Measurements from ENCODE around the gene TOR4A. TPM values are rescaled to one million over a fixed set of nuclear protein-coding genes. Genes with fewer than 3 reads are reported as not detected.

The TOR4A gene
- total and polyA plus RNA-seq, 5 donors from 2014 or later: 2.6 to 6.1 (median 4.1) TPM

GRCh38 chr9:137309368-137310188, 32.1 kb downstream of the TOR4A start:
- Mint-ChIP-seq H3K36me3 (no peaks in the 10 kb centered on the region), H3K4me1 (peaks cover 0 to 16% (median 2%) of the 10 kb centered on the region in 4 donors), H3K4me3 (no peak overlapping the region), H3K27ac (no peak overlapping the region), H3K9me3 (no peaks in the 10 kb centered on the region), H3K27me3 (no peaks in the 10 kb centered on the region)
- DNase-seq (no peak), ATAC-seq (ENCODE audit: low read depth in 2 of 2) (no peak)
- H3K27ac ChIP-seq (ENCODE audit: insufficient read depth, low read length, poor library complexity, severe bottlenecking): no peak overlapping the region
- peaks cover 28% of the 10 kb centered on the region for H3K4me1 ChIP-seq (ENCODE audit: control insufficient read depth, insufficient read depth, low read length, poor library complexity, severe bottlenecking)
- no peaks in the 10 kb centered on the region for H3K9me3 ChIP-seq (ENCODE audit: control insufficient read depth in 2 of 2, low read length in 2 of 2)
- no peak overlapping the region for H3K4me3 ChIP-seq (ENCODE audit: low read depth, low read length)
- no peaks in the 10 kb centered on the region for H3K36me3 ChIP-seq (ENCODE audit: control insufficient read depth, insufficient read depth, low read length)
- H3K27me3 ChIP-seq (ENCODE audit: control insufficient read depth, insufficient read depth, low read length): no peaks in the 10 kb centered on the region

GRCh38 chr9:137310189-137311052, 32.9 kb downstream of the TOR4A start:
- Mint-ChIP-seq H3K4me3 (no peak overlapping the region), H3K36me3 (no peaks in the 10 kb centered on the region), H3K27ac (no peak overlapping the region), H3K27me3 (no peaks in the 10 kb centered on the region), H3K4me1 (peaks cover 0 to 9% (median 1%) of the 10 kb centered on the region in 4 donors), H3K9me3 (no peaks in the 10 kb centered on the region)
- Histone ChIP-seq H3K9me3 (ENCODE audit: control insufficient read depth in 2 of 2, low read length in 2 of 2) (no peaks in the 10 kb centered on the region), H3K4me1 (ENCODE audit: control insufficient read depth, insufficient read depth, low read length, poor library complexity, severe bottlenecking) (peaks cover 22% of the 10 kb centered on the region), H3K4me3 (ENCODE audit: low read depth, low read length) (no peak overlapping the region), H3K27me3 (ENCODE audit: control insufficient read depth, insufficient read depth, low read length) (no peaks in the 10 kb centered on the region), H3K36me3 (ENCODE audit: control insufficient read depth, insufficient read depth, low read length) (no peaks in the 10 kb centered on the region), H3K27ac (ENCODE audit: insufficient read depth, low read length, poor library complexity, severe bottlenecking) (no peak overlapping the region)
- no peak for DNase-seq
- ATAC-seq (ENCODE audit: low read depth in 2 of 2): no peak

GRCh38 chr9:137311171-137311985, 33.9 kb downstream of the TOR4A start:
- Histone ChIP-seq H3K27me3 (ENCODE audit: control insufficient read depth, insufficient read depth, low read length) (no peaks in the 10 kb centered on the region), H3K9me3 (ENCODE audit: control insufficient read depth in 2 of 2, low read length in 2 of 2) (no peaks in the 10 kb centered on the region), H3K27ac (ENCODE audit: insufficient read depth, low read length, poor library complexity, severe bottlenecking) (no peak overlapping the region), H3K4me3 (ENCODE audit: low read depth, low read length) (no peak overlapping the region), H3K4me1 (ENCODE audit: control insufficient read depth, insufficient read depth, low read length, poor library complexity, severe bottlenecking) (peaks cover 20% of the 10 kb centered on the region), H3K36me3 (ENCODE audit: control insufficient read depth, insufficient read depth, low read length) (no peaks in the 10 kb centered on the region)
- Mint-ChIP-seq H3K4me1 (peaks cover 0 to 6% (median 0%) of the 10 kb centered on the region in 4 donors), H3K27me3 (no peaks in the 10 kb centered on the region), H3K27ac (no peak overlapping the region), H3K9me3 (no peaks in the 10 kb centered on the region), H3K36me3 (no peaks in the 10 kb centered on the region), H3K4me3 (no peak overlapping the region)
- no peak for DNase-seq
- ATAC-seq (ENCODE audit: low read depth in 2 of 2): peak in 1 of 2 donors; percentile 59

- Histone ChIP-seq H3K27me3 (ENCODE audit: control insufficient read depth, insufficient read depth, low read length) (no peaks in the 10 kb centered on the region), H3K27ac (ENCODE audit: insufficient read depth, low read length, poor library complexity, severe bottlenecking) (no peak overlapping the region), H3K9me3 (ENCODE audit: control insufficient read depth in 2 of 2, low read length in 2 of 2) (no peaks in the 10 kb centered on the region), H3K4me3 (ENCODE audit: low read depth, low read length) (no peak overlapping the region), H3K4me1 (ENCODE audit: control insufficient read depth, insufficient read depth, low read length, poor library complexity, severe bottlenecking) (peaks cover 23% of the 10 kb centered on the region), H3K36me3 (ENCODE audit: control insufficient read depth, insufficient read depth, low read length) (no peaks in the 10 kb centered on the region)
- Mint-ChIP-seq H3K27me3 (no peaks in the 10 kb centered on the region), H3K27ac (no peak overlapping the region), H3K9me3 (no peaks in the 10 kb centered on the region), H3K4me1 (peaks cover 0 to 3% (median 0%) of the 10 kb centered on the region in 4 donors), H3K4me3 (no peak overlapping the region), H3K36me3 (no peaks in the 10 kb centered on the region)
- ATAC-seq (ENCODE audit: low read depth in 2 of 2) (no peak), DNase-seq (no peak)
Observed at GRCh38 chr9:137311986-137312851, 34.7 kb downstream of the TOR4A start.

DNA sequence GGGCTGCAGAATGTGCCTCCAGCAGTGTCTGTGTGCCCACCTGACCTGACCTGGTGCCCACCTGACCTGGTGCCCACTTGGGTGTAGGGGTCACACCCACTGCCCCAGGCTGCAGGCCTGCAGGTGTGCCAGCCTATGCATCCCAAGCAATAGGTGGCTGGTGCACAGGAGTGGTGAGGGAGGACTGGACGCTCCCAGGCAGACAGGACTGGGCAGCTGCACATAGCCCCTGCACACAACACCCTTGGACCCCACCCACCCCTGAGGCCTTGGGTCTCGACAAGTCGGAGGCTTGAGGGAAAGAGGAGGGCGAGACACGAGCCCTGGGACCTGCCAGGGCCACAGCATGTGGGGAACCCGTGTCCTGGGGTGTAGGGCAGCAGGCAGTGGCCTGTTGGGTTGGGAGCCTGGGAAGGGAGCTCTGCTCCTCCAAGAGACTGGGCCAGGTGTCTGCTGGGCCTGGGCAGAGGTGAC, 35.4 kb downstream of the TOR4A start:
- no peaks in the 10 kb centered on the region for H3K36me3 Mint-ChIP-seq
- ATAC-seq (ENCODE audit: low read depth in 2 of 2) (no peak), DNase-seq (no peak)
- H3K4me3 Mint-ChIP-seq: no peak overlapping the region
- Histone ChIP-seq H3K4me3 (ENCODE audit: low read depth, low read length) (no peak overlapping the region), H3K36me3 (ENCODE audit: control insufficient read depth, insufficient read depth, low read length) (no peaks in the 10 kb centered on the region), H3K4me1 (ENCODE audit: control insufficient read depth, insufficient read depth, low read length, poor library complexity, severe bottlenecking) (peaks cover 23% of the 10 kb centered on the region), H3K27ac (ENCODE audit: insufficient read depth, low read length, poor library complexity, severe bottlenecking) (no peak overlapping the region), H3K9me3 (ENCODE audit: control insufficient read depth in 2 of 2, low read length in 2 of 2) (no peaks in the 10 kb centered on the region), H3K27me3 (ENCODE audit: control insufficient read depth, insufficient read depth, low read length) (no peaks in the 10 kb centered on the region)
- no peaks in the 10 kb centered on the region for H3K27me3 Mint-ChIP-seq
- peaks cover 0 to 2% (median 0%) of the 10 kb centered on the region in 4 donors for H3K4me1 Mint-ChIP-seq
- H3K27ac Mint-ChIP-seq: no peak overlapping the region
- H3K9me3 Mint-ChIP-seq: no peaks in the 10 kb centered on the region

GRCh38 chr9:137313326-137313936, 35.9 kb downstream of the TOR4A start:
- peak overlapping the region in 1 of 4 donors; percentile 15 for H3K4me3 Mint-ChIP-seq
- Histone ChIP-seq H3K27me3 (ENCODE audit: control insufficient read depth, insufficient read depth, low read length) (no peaks in the 10 kb centered on the region), H3K27ac (ENCODE audit: insufficient read depth, low read length, poor library complexity, severe bottlenecking) (no peak overlapping the region), H3K4me1 (ENCODE audit: control insufficient read depth, insufficient read depth, low read length, poor library complexity, severe bottlenecking) (peaks cover 23% of the 10 kb centered on the region), H3K9me3 (ENCODE audit: control insufficient read depth in 2 of 2, low read length in 2 of 2) (no peaks in the 10 kb centered on the region), H3K36me3 (ENCODE audit: control insufficient read depth, insufficient read depth, low read length) (no peaks in the 10 kb centered on the region), H3K4me3 (ENCODE audit: low read depth, low read length) (no peak overlapping the region)
- no peak overlapping the region for H3K27ac Mint-ChIP-seq
- H3K9me3 Mint-ChIP-seq: no peaks in the 10 kb centered on the region
- ATAC-seq (ENCODE audit: low read depth in 2 of 2): no peak
- H3K36me3 Mint-ChIP-seq: no peaks in the 10 kb centered on the region
- H3K4me1 Mint-ChIP-seq: peaks cover 0 to 2% (median 0%) of the 10 kb centered on the region in 4 donors
- no peaks in the 10 kb centered on the region for H3K27me3 Mint-ChIP-seq
- DNase-seq: no peak
